Measurements from ENCODE around the gene BEND3.
A peak's percentile ranks its signal among the peaks of the same experiment; 100 is the strongest.
"Not testable (repeated sequence)": the region's sequence is repeated elsewhere in the genome, so short reads cannot be mapped to it uniquely, and the experiment has no call there.

BEND3 gene

GRCh38 chr6:107114926-107115694 is at the start of gene BEND3:
Gene BEND3, minus strand, starts transcription at chr6:107115515. Its CDS starts 16,230 bp downstream, at chr6:107099285.
- TF ChIP-seq, protein P1, sequence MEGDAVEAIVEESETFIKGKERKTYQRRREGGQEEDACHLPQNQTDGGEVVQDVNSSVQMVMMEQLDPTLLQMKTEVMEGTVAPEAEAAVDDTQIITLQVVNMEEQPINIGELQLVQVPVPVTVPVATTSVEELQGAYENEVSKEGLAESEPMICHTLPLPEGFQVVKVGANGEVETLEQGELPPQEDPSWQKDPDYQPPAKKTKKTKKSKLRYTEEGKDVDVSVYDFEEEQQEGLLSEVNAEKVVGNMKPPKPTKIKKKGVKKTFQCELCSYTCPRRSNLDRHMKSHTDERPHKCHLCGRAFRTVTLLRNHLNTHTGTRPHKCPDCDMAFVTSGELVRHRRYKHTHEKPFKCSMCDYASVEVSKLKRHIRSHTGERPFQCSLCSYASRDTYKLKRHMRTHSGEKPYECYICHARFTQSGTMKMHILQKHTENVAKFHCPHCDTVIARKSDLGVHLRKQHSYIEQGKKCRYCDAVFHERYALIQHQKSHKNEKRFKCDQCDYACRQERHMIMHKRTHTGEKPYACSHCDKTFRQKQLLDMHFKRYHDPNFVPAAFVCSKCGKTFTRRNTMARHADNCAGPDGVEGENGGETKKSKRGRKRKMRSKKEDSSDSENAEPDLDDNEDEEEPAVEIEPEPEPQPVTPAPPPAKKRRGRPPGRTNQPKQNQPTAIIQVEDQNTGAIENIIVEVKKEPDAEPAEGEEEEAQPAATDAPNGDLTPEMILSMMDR (IDR thresholded peaks at IDR 0.05; ENCODE audit: low read depth, low read length, missing control alignments): no peak
- no peak for DNase-seq (ENCODE audit: extremely low read depth, low read depth)
- H3K4me3 ChIP-seq (replicated peaks; ENCODE audit: low read depth, low read length): peak within 1 kb of the TSS; percentile 60

GRCh38 chr6:107164299-107164698 is 49.0 kb upstream of the BEND3 start:
- H3K4me3 ChIP-seq (replicated peaks; ENCODE audit: low read depth, low read length); DNase-seq (ENCODE audit: extremely low read depth, low read depth): not testable (repeated sequence)

GRCh38 chr6:107161521-107161920 is 46.2 kb upstream of the BEND3 start:
- TF ChIP-seq, protein P1 (IDR thresholded peaks at IDR 0.05; ENCODE audit: low read depth, low read length, missing control alignments): no peak
- DNase-seq (ENCODE audit: extremely low read depth, low read depth): no peak
- H3K4me3 ChIP-seq (replicated peaks; ENCODE audit: low read depth, low read length): no peak overlapping the region

DNA sequence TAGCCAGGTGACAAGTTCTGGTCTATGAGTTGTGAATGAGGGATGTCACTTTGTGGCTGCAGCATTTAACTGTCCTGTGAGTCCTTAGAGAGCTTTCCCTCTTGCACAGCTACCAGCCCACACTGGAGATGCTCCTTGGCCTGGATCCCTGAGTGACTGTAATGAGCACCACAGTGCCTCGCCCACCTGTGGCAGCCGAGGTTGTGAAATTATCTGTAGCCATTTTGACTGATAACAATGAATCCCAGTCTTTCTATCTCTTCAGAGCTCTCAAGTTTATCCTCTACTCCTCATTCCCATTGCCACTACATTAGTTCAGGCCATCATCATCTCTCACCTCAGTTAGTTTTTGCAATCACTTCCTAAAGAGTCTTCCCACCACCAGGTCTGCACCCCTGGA is 41.3 kb upstream of the BEND3 start:
- no peak overlapping the region for H3K4me3 ChIP-seq (replicated peaks; ENCODE audit: low read depth, low read length)
- TF ChIP-seq, protein P1 (IDR thresholded peaks at IDR 0.05; ENCODE audit: low read depth, low read length, missing control alignments): no peak
- DNase-seq (ENCODE audit: extremely low read depth, low read depth): no peak

- no peak for DNase-seq (ENCODE audit: extremely low read depth, low read depth)
- TF ChIP-seq, protein P1 (IDR thresholded peaks at IDR 0.05; ENCODE audit: low read depth, low read length, missing control alignments): no peak
- no peak overlapping the region for H3K4me3 ChIP-seq (replicated peaks; ENCODE audit: low read depth, low read length)
These were observed 39.5 kb upstream of the BEND3 start for GRCh38 chr6:107154801-107155160.

GRCh38 chr6:107154131-107154800 is 39.0 kb upstream of the BEND3 start:
- TF ChIP-seq, protein P1 (IDR thresholded peaks at IDR 0.05; ENCODE audit: low read depth, low read length, missing control alignments): no peak
- no peak overlapping the region for H3K4me3 ChIP-seq (replicated peaks; ENCODE audit: low read depth, low read length)
- no peak for DNase-seq (ENCODE audit: extremely low read depth, low read depth)

DNA sequence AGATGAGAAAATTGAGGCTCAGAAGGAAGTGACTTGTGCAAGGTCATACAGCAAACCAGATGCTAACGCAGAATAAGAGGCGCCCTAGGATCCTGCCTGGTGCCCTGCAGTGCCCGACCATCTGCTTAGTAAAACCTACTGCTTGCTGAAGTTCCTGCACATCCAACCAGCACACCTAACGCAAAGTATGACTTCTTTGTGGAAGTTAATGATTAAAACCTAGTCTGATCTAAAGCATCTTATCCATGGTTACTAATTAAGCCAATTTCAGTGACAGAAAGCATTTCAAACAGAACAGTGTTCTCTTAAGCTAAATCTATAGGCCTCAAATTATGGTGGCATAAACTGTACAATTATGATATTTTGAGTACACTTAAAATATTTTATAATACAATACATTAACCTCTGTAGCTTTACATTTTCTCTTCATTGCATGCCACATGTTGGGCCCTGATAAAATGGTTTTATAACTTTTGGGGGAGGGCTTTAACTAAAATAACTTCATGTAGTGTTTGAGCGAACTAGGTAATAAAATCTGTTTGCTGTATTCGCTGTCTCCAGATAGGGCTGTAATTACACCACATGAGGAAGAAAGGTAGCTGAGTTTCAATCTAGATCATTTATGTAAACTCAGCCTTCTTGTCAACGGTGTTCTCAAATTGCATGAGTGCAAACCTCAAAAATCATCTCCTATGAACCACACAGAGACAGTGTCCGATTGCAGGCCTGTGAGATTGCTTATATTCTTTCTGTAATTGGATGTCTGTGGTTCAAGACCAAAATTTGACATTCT is 37.5 kb upstream of the BEND3 start:
- TF ChIP-seq, protein P1 (IDR thresholded peaks at IDR 0.05; ENCODE audit: low read depth, low read length, missing control alignments): no peak
- no peak for DNase-seq (ENCODE audit: extremely low read depth, low read depth)
- no peak overlapping the region for H3K4me3 ChIP-seq (replicated peaks; ENCODE audit: low read depth, low read length)
